HG03442 (cell line): ENCODE data around the gene TBCA.

Source experiments
- ATAC-seq: cut with Tn5 transposase; IDR thresholded peaks from one replicate; pipeline ENCODE4 v1.9.1; 2021; ENCODE audit warnings: mild to moderate bottlenecking, moderate library complexity; ENCODE audit not compliant: unreplicated experiment

Gene TBCA

GRCh38 chr5:77643654-77644370 is 132.3 kb downstream of the TBCA start:
- no peak for ATAC-seq

- no peak for ATAC-seq
Measured at GRCh38 chr5:77642738-77643653, 133.1 kb downstream of the TBCA start.

GRCh38 chr5:77641963-77642737 is 134.0 kb downstream of the TBCA start:
- no peak for ATAC-seq

DNA sequence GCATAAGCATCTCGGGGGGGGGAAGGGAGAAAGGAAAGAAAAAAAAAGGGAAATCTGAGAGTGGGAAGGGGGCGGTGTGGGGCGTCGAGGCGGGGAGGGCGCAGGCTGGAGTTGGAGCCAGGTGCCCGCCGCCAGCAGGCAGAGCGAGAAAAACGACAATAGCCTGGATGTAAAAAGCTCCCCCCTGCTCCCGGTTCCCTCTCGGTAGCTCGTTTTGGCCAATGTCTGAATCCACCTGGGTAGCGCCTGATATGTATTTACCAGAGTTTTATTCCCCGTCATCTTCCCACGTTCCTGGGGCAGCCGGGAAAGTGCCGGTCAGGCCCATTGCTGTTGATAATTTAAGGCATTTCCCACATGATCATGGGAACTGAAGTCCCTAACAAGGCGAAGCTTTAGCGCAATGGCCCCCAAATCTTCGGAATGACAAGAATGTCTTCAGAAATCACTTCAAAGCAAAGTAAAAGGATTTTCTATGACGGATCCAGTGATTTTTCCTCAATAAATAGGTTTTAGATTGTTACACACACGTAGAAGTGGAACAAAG is 134.7 kb downstream of the TBCA start:
- no peak for ATAC-seq
